Measurements from ENCODE around the gene MS4A15.

The MS4A15 gene

GRCh38 chr11:60783911-60784310, 27.2 kb downstream of the MS4A15 start:
- H3K27ac ChIP-seq (ENCODE audit: insufficient read depth, low read depth, low read length, poor library complexity, severe bottlenecking) = no peak overlapping the region
- no peaks in the 10 kb centered on the region for H3K4me1 ChIP-seq (ENCODE audit: control insufficient read depth, insufficient read depth, low read length)
- 96% methylated on average over 7 of the region's 7 CpGs for WGBS, 2 experiments
- H3K36me3 ChIP-seq (ENCODE audit: control insufficient read depth, insufficient read depth, low read length) = no peaks in the 10 kb centered on the region
- no peak overlapping the region for H3K4me3 ChIP-seq (ENCODE audit: insufficient read depth, low read depth, low read length)
- no peaks in the 10 kb centered on the region for H3K9me3 ChIP-seq (ENCODE audit: control insufficient read depth, low read length)
- H3K27me3 ChIP-seq (ENCODE audit: control insufficient read depth, insufficient read depth, low read length, poor library complexity, severe bottlenecking) = no peaks in the 10 kb centered on the region

- H3K4me1 ChIP-seq (ENCODE audit: control insufficient read depth, insufficient read depth, low read length) = no peaks in the 10 kb centered on the region
- H3K9me3 ChIP-seq (ENCODE audit: control insufficient read depth, low read length) = no peaks in the 10 kb centered on the region
- no peak within 1 kb of the TSS for H3K4me3 ChIP-seq (ENCODE audit: insufficient read depth, low read depth, low read length)
- 90 to 91% methylated on average over 9 of the region's 9 CpGs for WGBS, 2 experiments
- no peak within 1 kb of the TSS for H3K27ac ChIP-seq (ENCODE audit: insufficient read depth, low read depth, low read length, poor library complexity, severe bottlenecking)
- H3K36me3 ChIP-seq (ENCODE audit: control insufficient read depth, insufficient read depth, low read length) = no peaks in the 10 kb centered on the region
- H3K27me3 ChIP-seq (ENCODE audit: control insufficient read depth, insufficient read depth, low read length, poor library complexity, severe bottlenecking) = no peaks in the 10 kb centered on the region
These were observed 28.5 kb downstream of the MS4A15 start, which contains the start of gene MS4A10 for GRCh38 chr11:60785136-60785535. MS4A10 (plus strand) TSS chr11:60785333; CDS start chr11:60790336, 5,003 bp downstream.

GRCh38 chr11:60785806-60786361, 29.2 kb downstream of the MS4A15 start:
- Histone ChIP-seq H3K4me1 (ENCODE audit: control insufficient read depth, insufficient read depth, low read length) (no peaks in the 10 kb centered on the region), H3K27ac (ENCODE audit: insufficient read depth, low read depth, low read length, poor library complexity, severe bottlenecking) (no peak overlapping the region)
- WGBS, 2 experiments = 76 to 82% methylated on average over 8 of the region's 8 CpGs

GRCh38 chr11:60786811-60787567, 30.3 kb downstream of the MS4A15 start:
- H3K27ac ChIP-seq (ENCODE audit: insufficient read depth, low read depth, low read length, poor library complexity, severe bottlenecking) = no peak overlapping the region
- no peak overlapping the region for H3K4me3 ChIP-seq (ENCODE audit: insufficient read depth, low read depth, low read length)
- 91 to 94% methylated on average over 13 to 15 of the region's 15 CpGs for WGBS, 2 experiments

More at GRCh38 chr11:60785806-60786361, 29.2 kb downstream of the MS4A15 start:
- no peaks in the 10 kb centered on the region for H3K9me3 ChIP-seq (ENCODE audit: control insufficient read depth, low read length)
- H3K36me3 ChIP-seq (ENCODE audit: control insufficient read depth, insufficient read depth, low read length) = no peaks in the 10 kb centered on the region
- H3K27me3 ChIP-seq (ENCODE audit: control insufficient read depth, insufficient read depth, low read length, poor library complexity, severe bottlenecking) = no peaks in the 10 kb centered on the region
- no peak overlapping the region for H3K4me3 ChIP-seq (ENCODE audit: insufficient read depth, low read depth, low read length)

GRCh38 chr11:60788401-60789125, 31.9 kb downstream of the MS4A15 start:
- Histone ChIP-seq H3K27ac (ENCODE audit: insufficient read depth, low read depth, low read length, poor library complexity, severe bottlenecking) (no peak overlapping the region), H3K9me3 (ENCODE audit: control insufficient read depth, low read length) (no peaks in the 10 kb centered on the region), H3K4me1 (ENCODE audit: control insufficient read depth, insufficient read depth, low read length) (no peaks in the 10 kb centered on the region), H3K27me3 (ENCODE audit: control insufficient read depth, insufficient read depth, low read length, poor library complexity, severe bottlenecking) (no peaks in the 10 kb centered on the region), H3K4me3 (ENCODE audit: insufficient read depth, low read depth, low read length) (no peak overlapping the region), H3K36me3 (ENCODE audit: control insufficient read depth, insufficient read depth, low read length) (no peaks in the 10 kb centered on the region)
- WGBS, 2 experiments = 94% methylated on average over 7 of the region's 7 CpGs

More at GRCh38 chr11:60786811-60787567, 30.3 kb downstream of the MS4A15 start:
- Histone ChIP-seq H3K9me3 (ENCODE audit: control insufficient read depth, low read length) (no peaks in the 10 kb centered on the region), H3K27me3 (ENCODE audit: control insufficient read depth, insufficient read depth, low read length, poor library complexity, severe bottlenecking) (no peaks in the 10 kb centered on the region), H3K36me3 (ENCODE audit: control insufficient read depth, insufficient read depth, low read length) (no peaks in the 10 kb centered on the region), H3K4me1 (ENCODE audit: control insufficient read depth, insufficient read depth, low read length) (no peaks in the 10 kb centered on the region)

GRCh38 chr11:60790726-60791125, 34.1 kb downstream of the MS4A15 start:
- Histone ChIP-seq H3K4me3 (ENCODE audit: insufficient read depth, low read depth, low read length) (no peak overlapping the region), H3K27me3 (ENCODE audit: control insufficient read depth, insufficient read depth, low read length, poor library complexity, severe bottlenecking) (no peaks in the 10 kb centered on the region), H3K9me3 (ENCODE audit: control insufficient read depth, low read length) (no peaks in the 10 kb centered on the region), H3K27ac (ENCODE audit: insufficient read depth, low read depth, low read length, poor library complexity, severe bottlenecking) (no peak overlapping the region), H3K4me1 (ENCODE audit: control insufficient read depth, insufficient read depth, low read length) (no peaks in the 10 kb centered on the region), H3K36me3 (ENCODE audit: control insufficient read depth, insufficient read depth, low read length) (no peaks in the 10 kb centered on the region)
- WGBS, 2 experiments = 87 to 92% methylated on average over 3 of the region's 3 CpGs

- H3K27me3 ChIP-seq (ENCODE audit: control insufficient read depth, insufficient read depth, low read length, poor library complexity, severe bottlenecking) = no peaks in the 10 kb centered on the region
- H3K36me3 ChIP-seq (ENCODE audit: control insufficient read depth, insufficient read depth, low read length) = no peaks in the 10 kb centered on the region
- no peaks in the 10 kb centered on the region for H3K9me3 ChIP-seq (ENCODE audit: control insufficient read depth, low read length)
- H3K4me1 ChIP-seq (ENCODE audit: control insufficient read depth, insufficient read depth, low read length) = no peaks in the 10 kb centered on the region
- 89 to 93% methylated on average over 4 of the region's 4 CpGs for WGBS, 2 experiments
- H3K27ac ChIP-seq (ENCODE audit: insufficient read depth, low read depth, low read length, poor library complexity, severe bottlenecking) = no peak overlapping the region
- H3K4me3 ChIP-seq (ENCODE audit: insufficient read depth, low read depth, low read length) = no peak overlapping the region
These were observed 34.7 kb downstream of the MS4A15 start for GRCh38 chr11:60791153-60791933.

GRCh38 chr11:60792521-60792920, 35.9 kb downstream of the MS4A15 start:
- no peak overlapping the region for H3K27ac ChIP-seq (ENCODE audit: insufficient read depth, low read depth, low read length, poor library complexity, severe bottlenecking)
- no peaks in the 10 kb centered on the region for H3K27me3 ChIP-seq (ENCODE audit: control insufficient read depth, insufficient read depth, low read length, poor library complexity, severe bottlenecking)
- H3K9me3 ChIP-seq (ENCODE audit: control insufficient read depth, low read length) = no peaks in the 10 kb centered on the region
- no peaks in the 10 kb centered on the region for H3K4me1 ChIP-seq (ENCODE audit: control insufficient read depth, insufficient read depth, low read length)
- 78 to 80% methylated on average over 3 of the region's 3 CpGs for WGBS, 2 experiments
- no peaks in the 10 kb centered on the region for H3K36me3 ChIP-seq (ENCODE audit: control insufficient read depth, insufficient read depth, low read length)
- no peak overlapping the region for H3K4me3 ChIP-seq (ENCODE audit: insufficient read depth, low read depth, low read length)

- Histone ChIP-seq H3K4me3 (ENCODE audit: insufficient read depth, low read depth, low read length) (no peak overlapping the region), H3K36me3 (ENCODE audit: control insufficient read depth, insufficient read depth, low read length) (no peaks in the 10 kb centered on the region), H3K4me1 (ENCODE audit: control insufficient read depth, insufficient read depth, low read length) (no peaks in the 10 kb centered on the region), H3K27me3 (ENCODE audit: control insufficient read depth, insufficient read depth, low read length, poor library complexity, severe bottlenecking) (no peaks in the 10 kb centered on the region), H3K9me3 (ENCODE audit: control insufficient read depth, low read length) (no peaks in the 10 kb centered on the region), H3K27ac (ENCODE audit: insufficient read depth, low read depth, low read length, poor library complexity, severe bottlenecking) (no peak overlapping the region)
- 80 to 87% methylated on average over 6 of the region's 6 CpGs for WGBS, 2 experiments
These were observed 38.6 kb downstream of the MS4A15 start for GRCh38 chr11:60795291-60795690.

Measured in ectodermal cell (in vitro differentiated cells).